Dedifferentiated amniotic fluid mesenchymal stem cell (primary cell): ENCODE measurements around the gene NUP93.
A peak's percentile ranks its signal among the peaks of the same experiment; 100 is the strongest.
"Not testable (repeated sequence)": the region's sequence is repeated elsewhere in the genome, so short reads cannot be mapped to it uniquely, and the experiment has no call there.

Experiments
- DNase-seq: peaks from one replicate; pipeline ENCODE4 v3.0.0-alpha.2; 2016; ENCODE audit errors: extremely low spot score

NUP93 gene

GRCh38 chr16:56709443-56710040 lies 20.4 kb upstream of the NUP93 start:
- DNase-seq, result no peak

GRCh38 chr16:56710181-56710737 lies 19.7 kb upstream of the NUP93 start:
- no peak for DNase-seq

DNA sequence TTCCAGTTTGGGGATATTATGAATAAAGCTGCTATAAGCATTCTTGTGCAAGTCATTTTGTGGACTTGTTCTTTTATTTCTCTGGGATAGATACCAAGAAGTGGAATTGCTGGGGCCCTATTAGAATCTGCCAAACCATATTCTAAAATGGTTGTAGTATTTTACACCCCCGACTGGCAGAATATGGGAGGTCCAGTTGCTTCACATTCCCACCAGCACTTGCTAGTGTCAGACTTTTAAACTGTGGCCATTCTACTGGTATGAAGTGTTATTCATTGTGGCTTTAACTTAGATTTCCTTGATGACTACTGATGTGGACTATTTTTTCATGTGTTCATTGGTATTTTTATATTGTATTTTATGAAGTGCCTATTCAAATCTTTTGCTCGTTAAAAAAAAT lies 18.1 kb upstream of the NUP93 start:
- no peak for DNase-seq

- DNase-seq, result no peak
These were observed 16.1 kb upstream of the NUP93 start for GRCh38 chr16:56713794-56714193.

DNA sequence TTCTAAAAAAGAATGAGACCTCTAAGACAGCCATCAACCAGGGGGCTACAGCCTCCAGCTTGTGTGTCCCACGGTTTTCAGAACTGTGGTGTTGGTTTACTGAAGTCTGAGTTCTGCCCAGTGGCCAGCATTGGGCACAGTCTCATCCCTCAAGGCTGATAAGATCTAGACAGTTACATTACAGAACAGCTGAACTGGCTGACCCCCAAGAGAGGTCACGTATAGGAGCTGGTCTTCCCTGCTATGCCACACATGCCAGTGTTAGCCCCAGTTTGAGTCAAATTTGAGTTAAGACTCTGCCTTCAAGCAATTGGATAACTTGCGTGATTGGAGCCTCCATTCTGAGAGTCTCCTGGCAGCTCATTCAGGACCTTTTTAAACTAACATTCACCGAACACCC lies 14.8 kb upstream of the NUP93 start:
- DNase-seq, result no peak

- no peak for DNase-seq
These were observed 13.2 kb upstream of the NUP93 start for GRCh38 chr16:56716761-56717160.

DNA sequence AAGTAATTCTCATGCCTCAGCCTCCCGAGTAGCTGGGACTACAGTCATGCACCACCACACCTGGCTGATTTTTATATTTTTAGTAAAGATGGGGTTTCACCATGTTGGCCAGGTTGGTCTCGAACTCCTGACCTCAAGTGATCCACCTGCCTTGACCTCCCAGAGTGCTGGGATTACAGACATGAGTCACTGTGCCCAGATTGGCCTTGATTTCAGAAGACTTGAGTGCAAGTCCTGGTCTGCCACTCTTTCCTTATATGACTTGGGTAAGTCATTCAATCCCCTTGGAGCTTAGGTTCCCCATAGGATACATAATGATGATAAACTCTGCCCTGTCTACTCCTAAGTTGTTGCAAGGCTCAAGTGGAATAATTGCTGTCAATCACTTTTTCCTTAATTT lies 12.4 kb upstream of the NUP93 start:
- not testable (repeated sequence) for DNase-seq

GRCh38 chr16:56722200-56722842 lies 7.6 kb upstream of the NUP93 start:
- DNase-seq, result no peak

GRCh38 chr16:56724191-56724590 lies 5.7 kb upstream of the NUP93 start:
- no peak for DNase-seq

- no peak for DNase-seq
These were observed 3.6 kb upstream of the NUP93 start for GRCh38 chr16:56726283-56726682.

GRCh38 chr16:56726926-56727325 lies 3.0 kb upstream of the NUP93 start:
- no peak for DNase-seq

- no peak for DNase-seq
These were observed 1.9 kb upstream of the NUP93 start for GRCh38 chr16:56728027-56728426.

DNA sequence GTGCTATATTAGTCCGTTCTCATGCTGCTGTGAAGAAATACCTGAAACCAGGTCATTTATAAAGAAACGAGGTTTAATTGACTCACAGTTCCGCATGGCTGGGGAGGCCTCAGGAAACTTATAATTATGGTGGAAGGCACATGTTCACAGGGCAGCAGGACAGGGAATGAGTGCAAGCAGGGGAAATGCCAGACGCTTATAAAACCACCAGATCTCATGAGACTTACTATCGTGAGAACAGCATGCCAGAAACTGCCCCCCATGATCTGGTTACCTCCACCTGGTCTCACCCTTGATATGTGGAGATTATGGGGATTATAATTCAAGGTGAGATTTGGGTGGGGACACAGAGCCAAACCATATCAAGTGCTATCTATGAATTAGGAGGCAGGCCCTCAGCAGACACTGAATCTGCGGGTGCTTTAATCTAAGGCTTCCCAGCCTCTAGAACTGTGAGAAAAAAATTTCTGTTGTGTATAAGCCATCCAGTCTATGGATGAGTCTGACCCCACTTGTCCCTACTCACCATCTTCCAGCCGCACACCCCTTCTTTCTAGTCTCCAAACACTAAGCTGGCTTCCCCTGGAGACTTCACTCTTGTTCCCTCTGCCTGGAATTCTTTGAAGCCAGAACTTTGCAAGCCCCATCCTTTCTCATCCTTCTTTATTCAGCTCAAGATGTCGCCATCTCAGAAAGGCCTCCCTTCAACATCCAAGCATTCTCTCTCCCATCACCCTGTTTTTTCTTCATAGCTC lies 772 bp upstream of the NUP93 start:
- no peak for DNase-seq

DNA sequence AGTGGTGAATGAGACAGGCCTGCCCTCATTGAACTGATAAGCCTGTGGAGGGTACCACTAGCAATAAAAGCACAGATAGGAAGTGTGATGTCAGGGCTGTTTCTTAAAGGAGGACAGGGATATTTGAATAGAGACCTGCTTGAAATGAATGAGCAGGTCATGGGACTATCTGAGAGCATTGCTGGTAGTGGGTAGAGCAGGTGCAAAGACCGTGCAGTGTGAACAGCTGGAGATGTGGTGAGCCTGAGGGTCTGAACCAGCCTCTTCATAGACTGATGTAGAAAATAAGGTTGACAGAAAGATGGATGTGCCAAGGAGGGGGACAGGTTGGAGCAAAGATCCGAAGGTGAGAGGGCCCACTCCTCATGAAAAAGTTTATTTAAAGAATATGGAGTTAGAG lies 2.4 kb downstream of the NUP93 start:
- no peak for DNase-seq

DNA sequence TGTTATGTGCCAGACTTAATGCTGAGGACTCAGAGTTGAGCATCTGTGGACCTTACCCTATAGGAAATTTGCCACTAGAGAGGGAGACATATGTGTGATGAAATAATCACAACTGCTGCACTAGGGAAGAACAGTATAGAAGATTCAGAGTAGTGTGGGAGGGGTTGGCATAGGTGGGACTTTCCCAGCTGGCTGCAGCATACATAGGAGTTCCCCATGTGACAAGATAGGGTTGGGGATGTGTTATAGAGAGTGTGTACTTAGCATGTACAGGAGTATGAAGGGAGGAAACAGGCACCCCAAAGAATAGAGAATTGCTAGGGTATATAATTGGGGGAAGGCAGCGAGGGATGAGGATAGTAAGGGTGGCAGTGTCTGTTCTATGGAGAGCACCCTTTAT lies 2.9 kb downstream of the NUP93 start:
- no peak for DNase-seq

DNA sequence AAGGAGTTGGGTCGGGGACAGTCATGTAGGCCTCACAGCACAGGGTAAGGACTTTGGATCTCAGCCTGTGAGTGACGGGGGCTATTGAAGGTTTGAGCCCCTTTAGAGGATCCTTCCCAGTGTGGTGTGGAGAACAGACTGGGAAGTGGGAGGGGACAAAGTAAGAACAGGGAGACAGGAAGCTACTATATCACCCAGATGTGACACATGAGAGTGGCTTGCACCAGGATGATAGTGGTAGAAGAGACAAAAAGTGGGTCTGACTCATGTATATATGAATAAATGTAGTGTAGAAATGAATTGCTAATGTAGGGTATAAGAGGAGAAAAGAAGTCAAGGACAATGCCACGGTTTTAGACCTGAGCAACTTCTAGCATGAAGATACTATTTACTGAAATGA lies 4.5 kb downstream of the NUP93 start:
- no peak for DNase-seq

- no peak for DNase-seq
These were observed 6.5 kb downstream of the NUP93 start for GRCh38 chr16:56736476-56736875.

- no peak for DNase-seq
These were observed 7.6 kb downstream of the NUP93 start for GRCh38 chr16:56737539-56737938.

- DNase-seq, result no peak
These were observed 8.3 kb downstream of the NUP93 start for GRCh38 chr16:56738221-56738620.

- not testable (repeated sequence) for DNase-seq
These were observed 9.4 kb downstream of the NUP93 start for GRCh38 chr16:56739378-56739777.

- DNase-seq, result no peak
These were observed 11.5 kb downstream of the NUP93 start for GRCh38 chr16:56741399-56741798.

DNA sequence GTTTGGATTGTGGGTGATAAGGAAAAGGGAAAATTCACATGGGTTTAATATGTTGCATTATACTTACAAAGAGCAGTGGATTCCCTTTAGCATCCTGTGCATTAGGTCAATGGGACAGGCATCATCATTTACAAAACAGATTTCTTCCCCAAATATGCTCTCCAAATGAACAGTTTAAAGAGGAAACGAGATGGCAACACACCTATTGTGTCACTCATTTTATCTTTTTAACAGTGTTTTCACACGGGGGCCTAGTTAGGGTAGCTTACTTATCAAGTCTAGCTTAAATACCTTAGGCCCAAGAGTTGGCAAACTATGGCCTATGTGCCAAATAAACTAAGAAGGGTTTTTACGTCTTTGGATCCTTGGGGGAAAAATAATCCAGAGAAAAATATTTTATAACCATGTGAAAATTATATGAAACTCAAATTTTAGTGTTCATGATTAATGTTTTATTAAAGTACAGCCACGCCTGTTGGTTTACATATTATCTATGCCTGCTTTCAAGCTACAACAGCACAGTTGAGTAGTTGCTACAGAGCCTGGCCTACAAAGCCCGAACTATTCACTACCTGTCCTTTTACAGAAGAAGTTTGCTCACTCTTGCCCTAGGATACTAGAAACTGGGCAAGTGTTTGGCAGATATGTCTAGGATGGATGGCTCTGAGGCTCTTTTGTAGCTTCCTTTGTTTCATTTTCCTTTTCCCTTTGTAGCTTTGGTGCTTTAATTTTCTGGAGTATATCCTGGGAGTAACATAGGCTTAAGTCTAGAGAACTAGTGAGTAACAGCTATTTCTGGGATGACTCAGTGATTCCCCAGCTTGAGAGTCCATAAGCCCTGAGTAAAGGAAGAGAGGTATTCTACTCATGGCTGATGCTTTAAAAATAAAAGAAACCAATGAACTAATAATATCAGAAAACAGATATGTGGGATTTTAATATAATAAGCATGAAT lies 12.4 kb downstream of the NUP93 start:
- DNase-seq, result peak; percentile 69
